Mammary epithelial cell (primary cell): ENCODE results near the gene CHCHD5.

Experiments used
- CTCF ChIP-seq, 2 donors: IDR thresholded peaks in 1 of 2; conservative IDR thresholded peaks in 1 of 2; 2 replicates each; pipeline ENCODE4 v1.5.1; 2011 to 2012; ENCODE audit warnings: inconsistent platforms in 2 of 2, low read length in 2 of 2, mild to moderate bottlenecking in 2 of 2, control low read depth in 1 of 2, low read depth in 1 of 2; ENCODE audit not compliant: insufficient read depth in 1 of 2; ENCODE audit errors: extremely low read depth in 1 of 2
- EZH2 ChIP-seq: IDR thresholded peaks from 2 replicates; pipeline ENCODE4 v1.6.1; 2012; ENCODE audit warnings: low read length, inconsistent platforms, borderline replicate concordance

GRCh38 chr2:112585400-112585799 lies 991 bp downstream of the CHCHD5 start:
- no peak for TF ChIP-seq CTCF (conservative IDR thresholded peaks at IDR 0.05 in 1 of 2, IDR thresholded peaks at IDR 0.05 in 1 of 2; ENCODE audit: extremely low read depth in 1 of 2, insufficient read depth in 1 of 2, low read depth in 1 of 2, low read length in 2 of 2)
- no peak for TF ChIP-seq EZH2
